Frontal cortex (tissue), 4 donors: ENCODE results near the gene PTPRQ. TPM values are rescaled to one million over a fixed set of nuclear protein-coding genes. Genes with fewer than 3 reads are reported as not detected.
"Not testable (repeated sequence)": the region's sequence is repeated elsewhere in the genome, so short reads cannot be mapped to it uniquely, and the experiment has no call there.

ENCODE experiments used
- DNase-seq, 2 donors: peaks; one replicate each; pipeline ENCODE4 v3.0.0; 2012; ENCODE audit warnings: low spot score in 2 of 2
- FAIRE-seq: peaks from 2 replicates; lab custom pipeline; 2012; peaks lifted over from hg19 to GRCh38; lab: Jason Lieb, UNC
- total RNA-seq: library from RNA; depleted of rRNA; stranded (reverse); fragments of >200 nt; gene quantifications from one replicate; pipeline ENCODE4 v1.2.3, GENCODE V29; 2014
- donor health status: control.
- donor health status: control.
- donor health status: control.

The PTPRQ gene
- 0.82 TPM for total RNA-seq

DNA sequence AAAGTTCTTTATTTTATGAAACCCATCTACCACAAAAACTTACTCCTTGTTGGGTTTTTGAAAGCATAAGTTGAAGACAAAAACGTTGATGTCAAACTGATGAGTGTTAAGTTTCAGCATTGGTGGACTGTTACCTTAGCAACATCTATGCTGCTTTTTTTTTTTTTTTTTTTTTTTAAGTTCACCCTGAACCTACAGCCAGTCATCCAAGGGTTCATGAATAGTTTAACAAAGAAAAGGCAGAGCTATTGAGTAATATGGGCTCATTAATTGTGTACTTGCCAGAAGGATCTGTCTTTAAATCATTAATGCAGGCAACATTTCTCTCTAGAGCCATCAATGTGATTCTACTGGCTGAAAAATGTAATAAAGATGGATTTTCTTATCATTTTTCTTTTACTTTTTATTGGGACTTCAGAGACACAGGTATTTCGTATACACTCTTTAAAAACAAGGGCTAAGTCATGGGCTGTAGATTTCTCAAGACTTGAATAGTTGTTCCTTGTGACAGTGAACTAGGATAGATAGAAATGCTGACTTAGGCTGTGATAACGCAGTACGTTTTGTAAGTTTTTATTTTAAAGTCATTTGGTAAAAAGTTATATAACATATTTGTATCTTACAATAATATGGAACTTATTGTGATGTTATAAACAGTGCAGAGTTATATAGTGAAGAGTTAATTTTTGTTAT lies at the start of gene PTPRQ:
TSS of gene PTPRQ (plus strand) at position 262 of the 693 bp plus-strand sequence. CDS start at position 373, 111 bp downstream.
- FAIRE-seq (no peak), DNase-seq (no peak)

GRCh38 chr12:80400571-80400991 lies 43.5 kb upstream of the PTPRQ start:
- FAIRE-seq (no peak), DNase-seq (peak in 1 of 2 donors; percentile 16)

DNA sequence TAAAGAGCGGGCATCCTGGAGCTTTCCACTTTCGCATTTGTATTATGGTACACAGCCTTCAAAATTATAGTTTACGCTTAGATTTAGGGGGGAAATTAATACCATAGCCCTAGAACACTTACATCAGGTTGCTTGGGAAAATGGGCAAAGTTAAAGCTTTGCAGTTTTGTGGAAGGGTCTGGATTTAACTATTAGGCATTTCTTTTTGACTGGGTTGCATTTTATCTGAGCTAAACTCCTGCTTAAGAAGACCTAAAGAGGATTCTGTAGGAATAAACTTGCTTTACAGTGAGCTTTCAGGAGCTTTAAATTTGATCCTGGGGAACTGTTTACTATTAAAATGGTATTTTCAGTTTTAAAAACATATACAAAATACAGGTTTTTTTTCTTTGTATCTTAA lies 42.8 kb upstream of the PTPRQ start:
- no peak for DNase-seq
- FAIRE-seq, result no peak

DNA sequence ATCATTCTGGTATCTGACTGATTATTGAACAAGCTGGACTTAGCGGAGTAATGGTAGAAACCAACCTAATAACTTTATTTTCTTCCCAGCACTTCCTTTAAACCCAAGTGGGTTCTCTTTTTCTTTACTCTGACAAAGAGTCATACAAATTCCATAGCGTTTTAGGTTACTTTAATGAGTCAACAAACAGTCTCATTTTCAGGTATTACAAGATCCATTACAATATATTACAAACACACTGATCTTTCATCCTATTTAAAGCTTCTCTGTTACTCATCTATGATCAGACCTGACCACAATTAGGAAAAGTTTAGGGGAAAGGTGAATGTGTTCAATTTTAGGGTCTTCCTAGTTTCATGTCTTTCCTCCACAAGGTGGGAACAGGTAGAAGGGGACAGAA lies 39.4 kb upstream of the PTPRQ start:
- no peak for FAIRE-seq
- no peak for DNase-seq

- FAIRE-seq (no peak), DNase-seq (no peak)
Measured at GRCh38 chr12:80406253-80406652, 37.8 kb upstream of the PTPRQ start.

GRCh38 chr12:80411787-80412186 lies 32.2 kb upstream of the PTPRQ start:
- DNase-seq (no peak), FAIRE-seq (no peak)

DNA sequence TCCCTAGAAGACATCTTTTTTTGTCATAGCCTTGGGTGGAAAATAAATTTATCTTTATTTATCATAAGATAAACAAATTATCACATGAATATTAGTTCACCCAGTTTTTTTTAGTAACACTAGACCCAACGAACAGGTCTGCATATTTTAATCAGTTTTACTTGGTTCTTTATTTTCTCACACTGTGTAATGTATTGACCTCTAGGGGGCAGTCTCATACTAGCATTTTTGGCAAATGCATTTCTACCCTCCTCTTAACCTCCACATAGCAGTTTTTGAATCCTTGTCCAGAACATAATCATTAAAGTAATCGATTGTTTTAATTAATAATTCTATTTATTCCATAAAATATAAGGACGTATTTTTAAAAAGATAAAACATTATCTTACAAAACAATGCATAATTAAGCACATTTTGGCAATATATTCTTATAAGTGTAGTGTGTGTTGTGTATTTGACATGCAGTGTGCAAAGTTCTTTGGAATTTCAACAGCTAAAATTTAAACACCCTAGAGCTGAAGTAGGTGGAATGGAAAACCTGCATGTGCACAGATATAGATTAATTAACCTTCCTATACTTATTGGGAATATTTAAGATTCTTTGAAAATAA lies 31.6 kb upstream of the PTPRQ start:
- FAIRE-seq, result peak; percentile 91
- no peak for DNase-seq

DNA sequence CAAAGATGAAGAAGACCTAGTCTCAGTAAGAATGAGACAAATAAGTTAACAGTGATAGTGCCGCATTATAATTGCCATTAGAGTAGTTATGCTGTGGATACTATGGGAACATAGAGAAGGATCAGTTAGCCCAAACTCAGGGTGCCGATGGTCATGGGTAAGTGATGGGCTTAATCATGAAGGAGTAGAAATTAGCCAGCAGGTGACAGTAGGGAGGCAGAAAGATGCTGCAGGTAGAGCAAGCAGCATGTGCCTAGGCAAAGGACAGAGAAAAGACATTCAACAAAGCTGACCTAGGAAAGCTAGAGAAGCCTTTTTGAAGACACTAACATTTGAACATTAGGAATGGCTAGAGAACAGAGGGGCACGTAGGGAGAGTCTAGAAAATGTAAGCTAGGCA lies 30.6 kb upstream of the PTPRQ start:
- DNase-seq (no peak), FAIRE-seq (no peak)

GRCh38 chr12:80415466-80415865 lies 28.6 kb upstream of the PTPRQ start:
- no peak for DNase-seq
- no peak for FAIRE-seq

- DNase-seq (no peak), FAIRE-seq (no peak)
Measured at GRCh38 chr12:80419644-80420043, 24.4 kb upstream of the PTPRQ start.

- FAIRE-seq (no peak), DNase-seq (no peak)
Measured at GRCh38 chr12:80420075-80420474, 24.0 kb upstream of the PTPRQ start.

DNA sequence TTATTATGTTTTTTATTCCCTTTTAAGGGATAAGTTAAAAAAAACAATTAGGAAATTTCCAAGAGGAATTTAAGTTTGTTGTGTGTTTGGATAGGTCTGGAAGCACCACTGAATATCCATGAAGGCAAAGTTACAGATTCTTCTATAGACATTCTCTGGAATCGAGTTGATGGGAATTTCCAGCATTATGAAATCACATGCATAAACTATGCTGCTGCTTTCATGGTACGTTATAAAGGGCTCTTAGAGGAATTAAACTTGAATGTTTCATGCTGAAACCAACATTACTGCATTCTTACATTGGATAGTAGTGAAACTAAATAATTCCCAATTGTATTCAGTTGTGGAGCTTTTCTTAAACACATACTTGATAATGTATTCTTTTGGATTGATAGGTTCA lies 21.5 kb upstream of the PTPRQ start:
- DNase-seq, result no peak

GRCh38 chr12:80432061-80432460 lies 12.0 kb upstream of the PTPRQ start:
- no peak for DNase-seq
- no peak for FAIRE-seq

More for the DNA sequence above, 21.5 kb upstream of the PTPRQ start:
- FAIRE-seq, result no peak

- no peak for DNase-seq
- FAIRE-seq, result no peak
Measured at GRCh38 chr12:80441921-80442320, 2.1 kb upstream of the PTPRQ start.

DNA sequence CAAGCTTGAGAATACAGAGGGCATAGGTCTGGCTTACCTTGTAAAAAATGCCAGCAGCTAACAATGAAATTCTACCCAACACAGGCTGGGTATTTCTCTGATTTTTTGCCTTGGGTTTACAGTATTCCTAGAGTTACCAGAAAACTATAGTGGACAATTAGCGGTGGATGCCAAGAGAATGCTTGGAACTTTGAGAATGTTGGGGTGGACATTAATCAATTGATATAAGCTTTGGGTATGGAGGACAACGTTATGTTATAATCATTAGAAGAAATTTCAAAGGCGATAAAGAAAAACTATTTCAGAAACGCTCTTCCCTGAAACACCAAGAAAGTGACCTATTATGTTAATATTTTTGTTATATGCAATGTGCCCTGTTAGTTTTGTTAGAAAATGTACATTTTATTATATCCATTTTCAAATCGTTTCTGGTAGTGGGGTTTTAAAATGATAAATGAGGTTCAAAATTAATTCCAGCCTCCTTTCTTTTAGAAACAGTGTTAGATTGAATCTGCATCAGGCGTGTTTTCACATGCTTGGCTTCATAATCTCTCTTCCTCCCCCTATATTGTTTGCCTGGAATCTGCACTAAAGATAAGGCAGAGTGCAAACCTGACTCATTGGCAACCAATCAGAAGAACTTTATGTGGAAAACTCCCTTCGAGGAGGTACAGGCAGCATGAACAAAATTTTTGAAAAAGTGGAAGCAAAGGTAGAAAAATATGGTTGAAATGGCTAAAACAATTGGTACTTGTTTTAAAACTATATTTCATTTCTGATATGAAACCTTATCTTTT lies 1.4 kb upstream of the PTPRQ start:
- FAIRE-seq (no peak), DNase-seq (no peak)

- DNase-seq (no peak), FAIRE-seq (no peak)
Measured at GRCh38 chr12:80445083-80445793, 1.2 kb downstream of the PTPRQ start.

GRCh38 chr12:80456513-80456912 lies 12.5 kb downstream of the PTPRQ start:
- FAIRE-seq (no peak), DNase-seq (no peak)

- DNase-seq (no peak), FAIRE-seq (no peak)
Measured at GRCh38 chr12:80460972-80461371, 16.9 kb downstream of the PTPRQ start.

DNA sequence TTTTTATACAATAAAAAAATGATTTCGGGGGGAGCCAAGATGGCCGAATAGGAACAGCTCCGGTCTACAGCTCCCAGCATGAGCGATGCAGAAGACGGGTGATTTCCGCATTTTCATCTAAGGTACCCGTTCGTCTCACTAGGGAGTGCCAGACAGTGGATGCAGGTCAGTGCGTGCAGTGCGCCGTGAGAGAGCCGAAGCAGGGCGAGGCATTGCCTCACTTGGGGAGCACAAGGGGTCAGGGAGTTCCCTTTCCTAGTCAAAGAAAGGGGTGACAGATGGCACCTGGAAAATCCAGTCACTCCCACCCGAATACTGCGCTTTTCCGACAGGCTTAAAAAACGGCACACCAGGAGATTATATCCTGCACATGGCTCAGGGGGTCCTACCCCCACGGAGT lies 17.8 kb downstream of the PTPRQ start:
- FAIRE-seq, DNase-seq: not testable (repeated sequence)

DNA sequence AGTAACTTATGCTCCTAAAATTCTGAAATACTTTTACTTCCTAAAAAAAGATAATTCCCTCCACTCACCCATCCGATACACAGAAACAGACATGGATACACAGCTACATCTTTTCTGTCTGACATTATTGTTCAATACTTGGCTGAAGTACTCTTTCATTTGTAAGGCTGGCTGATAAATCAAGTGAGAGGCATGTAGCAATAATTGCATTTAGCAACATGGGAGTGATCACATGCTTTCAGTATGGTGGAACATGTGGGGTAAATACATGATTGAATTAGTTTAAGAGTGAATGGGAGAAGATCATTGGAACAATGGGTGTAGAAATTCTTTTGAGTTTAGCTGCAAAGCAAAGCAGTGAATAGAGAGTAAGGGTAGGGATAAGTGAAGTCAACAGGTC lies 25.6 kb downstream of the PTPRQ start:
- no peak for FAIRE-seq
- DNase-seq, result no peak
